Upper lobe of left lung (tissue), 6 donors: Measurements from ENCODE around the gene PDE1C. TPM values are rescaled to one million over a fixed set of nuclear protein-coding genes. Genes with fewer than 3 reads are reported as not detected.
"Not testable (repeated sequence)": the region's sequence is repeated elsewhere in the genome, so short reads cannot be mapped to it uniquely, and the experiment has no call there.

Source experiments
- ATAC-seq, 2 donors: fragments of 200-7000 bp; cut with Tn5 transposase; one replicate each; pipeline ENCODE4 v1.9.1; 2022; ENCODE audit warnings: mild to moderate bottlenecking in 2 of 2, moderate library complexity in 2 of 2; ENCODE audit not compliant: low FRiP score in 2 of 2
- DNase-seq, 2 donors: peaks; one replicate each; pipeline ENCODE4 v3.0.0-alpha.2; 2019 to 2020
- H3K27ac ChIP-seq, 4 donors: fragments of 200-600 bp; sonication (generic); one replicate each; pipeline ENCODE4 v1.5.1; 2016 to 2019
- H3K27me3 ChIP-seq, 4 donors: fragments of 200-600 bp; sonication (generic); one replicate each; pipeline ENCODE4 v1.5.1; 2017 to 2019
- H3K36me3 ChIP-seq, 4 donors: fragments of 200-600 bp; sonication (generic); one replicate each; pipeline ENCODE4 v1.5.1; 2016 to 2019
- H3K4me1 ChIP-seq, 4 donors: fragments of 200-600 bp; sonication (generic); one replicate each; pipeline ENCODE4 v1.5.1; 2018 to 2019
- H3K4me3 ChIP-seq, 4 donors: fragments of 200-600 bp; sonication (generic); one replicate each; pipeline ENCODE4 v1.5.1; 2017 to 2019; ENCODE audit warnings: mild to moderate bottlenecking in 2 of 4, moderate library complexity in 1 of 4
- H3K9me3 ChIP-seq, 4 donors: fragments of 200-600 bp; sonication (generic); one replicate each; pipeline ENCODE4 v1.5.1; 2018 to 2019
- EP300 ChIP-seq, 4 donors: sonication (generic); formaldehyde crosslinking; IDR thresholded peaks; one replicate each; pipeline ENCODE4 v1.5.1; 2017; ENCODE audit warnings: antibody characterized with exemption in 4 of 4, control low read depth in 2 of 4
- POLR2A ChIP-seq, 4 donors: fragments of 450-650 bp; IDR thresholded peaks; one replicate each; pipeline ENCODE4 v1.5.1; 2016 to 2017; ENCODE audit warnings: antibody characterized with exemption in 4 of 4, mild to moderate bottlenecking in 2 of 4
- POLR2AphosphoS5 ChIP-seq, 2 donors: sonication (generic); formaldehyde crosslinking; IDR thresholded peaks; one replicate each; pipeline ENCODE4 v1.5.1; 2017; ENCODE audit warnings: antibody characterized with exemption in 2 of 2
- WGBS, 2 donors: methylation state at CpG; one replicate each; pipeline ENCODE4 v1.1.5; 2017 to 2018; 5-methylcytosine and 5-hydroxymethylcytosine counted together
- total RNA-seq, 6 donors: library from RNA; depleted of rRNA in 4 of 6; stranded (reverse); fragments of >200 nt in 4 of 6; gene quantifications; one replicate each; pipeline versions ENCODE4 v1.1.0 to v1.2.1, GENCODE V29; 2016 to 2021
- TF ChIP-seq, protein P1 (sequence below), 6 experiments: fragments of 450-650 bp in 4 of 6; fragments of 200-600 bp in 2 of 6; sonication (generic) in 2 of 6; IDR thresholded peaks; one replicate each; pipeline ENCODE4 v1.5.1; 2016 to 2019; ENCODE audit warnings: antibody characterized with exemption in 6 of 6
- donor health status: DM: no; HTN: no; CAD: no; lungs with moderate emphysema.
- donor health status: DM: no; HTN: yes; CAD: no; lungs with severe emphysema.

The PDE1C gene
- total RNA-seq, 6 donors from 2014 or later = 5.6 to 38.8 (median 11.3) TPM

DNA sequence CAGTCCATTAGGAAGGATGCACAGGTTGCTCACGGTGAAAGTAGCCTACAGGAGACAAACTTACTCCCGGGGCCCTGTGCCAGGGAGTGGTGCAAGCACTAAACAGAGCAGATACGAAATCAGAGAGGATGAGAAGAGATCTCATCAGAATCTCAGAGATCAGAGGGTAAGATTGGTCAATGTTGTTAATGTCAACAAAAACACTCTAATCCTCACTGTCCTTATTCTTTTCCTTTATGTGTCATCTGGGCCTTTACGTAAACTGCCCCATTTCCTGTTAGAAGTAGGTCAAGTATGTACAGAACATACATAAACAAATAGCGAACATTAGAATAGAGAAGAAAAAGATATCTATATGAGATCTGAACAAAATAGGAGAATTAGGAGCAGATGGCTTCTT, 220.1 kb downstream of the PDE1C start:
- no peaks in the 10 kb centered on the region for H3K36me3 ChIP-seq
- peaks cover 0 to 6% (median 0%) of the 10 kb centered on the region in 4 donors for H3K9me3 ChIP-seq
- no peak overlapping the region for H3K27ac ChIP-seq
- no peak overlapping the region for H3K4me3 ChIP-seq
- no peak for ATAC-seq
- WGBS, 2 donors = 76 to 81% methylated on average over 5 of the region's 5 CpGs
- no peaks in the 10 kb centered on the region for H3K27me3 ChIP-seq
- DNase-seq = no peak
- no peaks in the 10 kb centered on the region for H3K4me1 ChIP-seq
- TF ChIP-seq POLR2AphosphoS5 (IDR thresholded peaks at IDR 0.05) (no peak), POLR2A (IDR thresholded peaks at IDR 0.05) (no peak), EP300 (IDR thresholded peaks at IDR 0.05) (no peak)
- TF ChIP-seq, protein P1, sequence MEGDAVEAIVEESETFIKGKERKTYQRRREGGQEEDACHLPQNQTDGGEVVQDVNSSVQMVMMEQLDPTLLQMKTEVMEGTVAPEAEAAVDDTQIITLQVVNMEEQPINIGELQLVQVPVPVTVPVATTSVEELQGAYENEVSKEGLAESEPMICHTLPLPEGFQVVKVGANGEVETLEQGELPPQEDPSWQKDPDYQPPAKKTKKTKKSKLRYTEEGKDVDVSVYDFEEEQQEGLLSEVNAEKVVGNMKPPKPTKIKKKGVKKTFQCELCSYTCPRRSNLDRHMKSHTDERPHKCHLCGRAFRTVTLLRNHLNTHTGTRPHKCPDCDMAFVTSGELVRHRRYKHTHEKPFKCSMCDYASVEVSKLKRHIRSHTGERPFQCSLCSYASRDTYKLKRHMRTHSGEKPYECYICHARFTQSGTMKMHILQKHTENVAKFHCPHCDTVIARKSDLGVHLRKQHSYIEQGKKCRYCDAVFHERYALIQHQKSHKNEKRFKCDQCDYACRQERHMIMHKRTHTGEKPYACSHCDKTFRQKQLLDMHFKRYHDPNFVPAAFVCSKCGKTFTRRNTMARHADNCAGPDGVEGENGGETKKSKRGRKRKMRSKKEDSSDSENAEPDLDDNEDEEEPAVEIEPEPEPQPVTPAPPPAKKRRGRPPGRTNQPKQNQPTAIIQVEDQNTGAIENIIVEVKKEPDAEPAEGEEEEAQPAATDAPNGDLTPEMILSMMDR (IDR thresholded peaks at IDR 0.05) = no peak

DNA sequence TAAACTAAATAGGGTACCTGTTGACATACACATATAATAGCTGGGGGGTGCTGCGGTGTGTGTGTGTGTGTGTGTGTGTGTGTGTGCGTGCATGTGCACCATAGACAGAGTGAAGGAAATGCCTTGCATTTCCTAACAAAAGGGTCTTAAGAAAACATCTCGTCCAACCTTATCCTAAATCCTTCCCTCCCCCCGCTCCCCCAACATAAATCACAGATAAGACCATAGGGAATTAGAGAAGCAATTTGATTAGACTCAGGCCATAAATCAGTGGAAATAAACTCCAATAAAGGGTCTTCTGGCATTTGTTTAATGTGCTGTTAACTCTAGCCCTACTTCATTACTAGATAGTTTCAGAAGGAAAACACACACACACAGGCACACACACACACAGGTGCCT, 234.7 kb downstream of the PDE1C start:
- 85 to 86% methylated on average over 4 of the region's 4 CpGs for WGBS, 2 donors
- Histone ChIP-seq H3K27ac (no peak overlapping the region), H3K4me1 (no peaks in the 10 kb centered on the region), H3K9me3 (no peaks in the 10 kb centered on the region), H3K4me3 (no peak overlapping the region), H3K27me3 (no peaks in the 10 kb centered on the region), H3K36me3 (no peaks in the 10 kb centered on the region)
- TF ChIP-seq, protein P1 (IDR thresholded peaks at IDR 0.05) = no peak
- no peak for TF ChIP-seq EP300 (IDR thresholded peaks at IDR 0.05)
- TF ChIP-seq POLR2A (IDR thresholded peaks at IDR 0.05) = no peak
- no peak for TF ChIP-seq POLR2AphosphoS5 (IDR thresholded peaks at IDR 0.05)
- DNase-seq (no peak), ATAC-seq (no peak)

DNA sequence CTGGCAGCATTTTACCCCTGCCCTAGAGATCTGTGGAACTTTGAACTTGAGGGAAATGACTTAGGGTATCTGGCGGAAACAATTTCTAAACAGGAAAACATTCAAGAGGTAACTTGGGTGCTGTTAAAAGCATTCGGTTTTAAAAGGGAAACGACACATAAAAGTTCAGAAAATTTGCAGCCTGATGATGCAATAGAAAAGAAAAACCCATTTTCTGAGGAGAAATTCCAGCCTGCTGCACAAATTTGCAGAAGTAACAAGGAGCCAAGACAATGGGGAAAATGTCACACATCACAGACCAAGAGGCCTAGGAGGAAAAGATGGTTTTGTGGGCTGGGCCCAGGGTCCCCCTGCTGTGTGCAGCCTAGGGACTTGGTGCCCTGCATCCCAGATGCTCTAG, 236.6 kb downstream of the PDE1C start:
- H3K27me3 ChIP-seq, H3K9me3 ChIP-seq, H3K4me3 ChIP-seq, DNase-seq, H3K27ac ChIP-seq, H3K4me1 ChIP-seq, ATAC-seq, H3K36me3 ChIP-seq: not testable (repeated sequence)
- WGBS, 2 donors = 66% methylated on average over 3 of the region's 3 CpGs

DNA sequence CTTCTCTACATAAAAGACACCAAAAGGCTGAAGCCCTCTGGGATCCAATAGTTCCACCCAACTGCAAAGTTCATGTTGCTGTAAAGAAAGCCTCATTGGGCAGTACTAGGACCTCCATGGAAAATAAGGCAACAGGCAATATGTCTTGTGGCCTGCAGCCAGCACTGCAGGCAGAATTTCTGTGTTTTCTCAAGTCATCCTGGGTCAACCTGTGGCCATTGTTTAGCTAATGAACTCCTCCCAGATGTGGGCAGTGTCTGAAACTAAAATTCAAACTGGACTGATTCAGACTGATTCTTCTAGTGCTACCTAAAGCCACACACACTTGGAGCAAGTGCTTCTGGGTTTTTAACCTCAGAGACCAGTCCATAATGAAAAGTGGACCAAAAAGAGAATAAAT, 241.7 kb downstream of the PDE1C start:
- H3K4me3 ChIP-seq = no peak overlapping the region
- no peak overlapping the region for H3K27ac ChIP-seq
- H3K36me3 ChIP-seq = no peaks in the 10 kb centered on the region
- H3K27me3 ChIP-seq = no peaks in the 10 kb centered on the region
- H3K9me3 ChIP-seq = no peaks in the 10 kb centered on the region
- H3K4me1 ChIP-seq = no peaks in the 10 kb centered on the region
- no peak for ATAC-seq
- DNase-seq = no peak
- no peak for TF ChIP-seq POLR2AphosphoS5 (IDR thresholded peaks at IDR 0.05)
- TF ChIP-seq, protein P1 (IDR thresholded peaks at IDR 0.05) = no peak
- TF ChIP-seq EP300 (IDR thresholded peaks at IDR 0.05) = no peak
- no peak for TF ChIP-seq POLR2A (IDR thresholded peaks at IDR 0.05)

DNA sequence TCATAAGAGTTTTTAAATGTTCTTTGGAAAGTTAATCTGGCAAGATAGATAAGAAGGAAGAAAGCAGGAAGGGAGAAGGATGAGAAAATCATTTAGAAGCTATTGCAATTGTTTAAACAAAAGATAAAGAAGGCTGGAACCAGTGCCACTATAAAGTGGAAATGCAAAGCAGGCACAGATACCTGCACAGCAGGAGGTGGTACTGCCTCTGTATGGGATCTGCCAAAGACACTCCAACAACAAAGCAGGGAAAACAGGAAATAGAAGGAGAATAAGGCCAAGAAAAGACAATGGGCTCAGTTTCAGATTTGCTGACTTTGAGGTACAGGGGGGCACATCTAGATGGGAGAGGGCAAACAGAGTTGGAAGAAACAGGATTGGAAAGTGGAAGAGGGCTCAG, 244.6 kb downstream of the PDE1C start:
- ATAC-seq (no peak), DNase-seq (no peak)
- H3K36me3 ChIP-seq = peaks cover 0 to 11% (median 0%) of the 10 kb centered on the region in 4 donors
- TF ChIP-seq POLR2AphosphoS5 (IDR thresholded peaks at IDR 0.05) = no peak
- TF ChIP-seq, protein P1 (IDR thresholded peaks at IDR 0.05) = no peak
- no peak for TF ChIP-seq POLR2A (IDR thresholded peaks at IDR 0.05)
- TF ChIP-seq EP300 (IDR thresholded peaks at IDR 0.05) = no peak
- no peak overlapping the region for H3K27ac ChIP-seq
- no peak overlapping the region for H3K4me3 ChIP-seq
- no peaks in the 10 kb centered on the region for H3K4me1 ChIP-seq
- H3K9me3 ChIP-seq = no peaks in the 10 kb centered on the region
- no peaks in the 10 kb centered on the region for H3K27me3 ChIP-seq
